GM18526 (cell line): ENCODE results near the gene EPC2.

ENCODE experiments used
- POLR2A ChIP-seq: IDR thresholded peaks from 3 replicates; pipeline ENCODE4 v1.6.1; 2011; ENCODE audit not compliant: insufficient read length; ENCODE audit errors: extremely low read depth

The EPC2 gene

GRCh38 chr2:148654435-148654834 is 9.9 kb downstream of the EPC2 start:
- TF ChIP-seq POLR2A = no peak

- TF ChIP-seq POLR2A = no peak
These were observed 12.0 kb downstream of the EPC2 start for GRCh38 chr2:148656516-148656915.

- TF ChIP-seq POLR2A = no peak
These were observed 14.5 kb downstream of the EPC2 start for GRCh38 chr2:148658807-148659722.

- TF ChIP-seq POLR2A = no peak
These were observed 16.4 kb downstream of the EPC2 start for GRCh38 chr2:148660999-148661398.

GRCh38 chr2:148664229-148664628 is 19.7 kb downstream of the EPC2 start:
- no peak for TF ChIP-seq POLR2A

GRCh38 chr2:148666555-148666954 is 22.0 kb downstream of the EPC2 start:
- TF ChIP-seq POLR2A = no peak

- no peak for TF ChIP-seq POLR2A
These were observed 22.7 kb downstream of the EPC2 start for GRCh38 chr2:148667113-148667836.

GRCh38 chr2:148670773-148671172 is 26.2 kb downstream of the EPC2 start:
- no peak for TF ChIP-seq POLR2A

GRCh38 chr2:148674063-148675020 is 29.8 kb downstream of the EPC2 start:
- no peak for TF ChIP-seq POLR2A

GRCh38 chr2:148675708-148676107 is 31.2 kb downstream of the EPC2 start:
- TF ChIP-seq POLR2A = no peak

- no peak for TF ChIP-seq POLR2A
These were observed 35.9 kb downstream of the EPC2 start for GRCh38 chr2:148680462-148680861.

GRCh38 chr2:148681443-148681842 is 36.9 kb downstream of the EPC2 start:
- TF ChIP-seq POLR2A = no peak

- TF ChIP-seq POLR2A = no peak
These were observed 40.0 kb downstream of the EPC2 start for GRCh38 chr2:148684507-148684906.

- TF ChIP-seq POLR2A = no peak
These were observed 43.0 kb downstream of the EPC2 start for GRCh38 chr2:148687543-148687942.

- TF ChIP-seq POLR2A = no peak
These were observed 52.4 kb downstream of the EPC2 start for GRCh38 chr2:148696985-148697384.
